Measurements from ENCODE around the gene ISCU.

The ISCU gene

DNA sequence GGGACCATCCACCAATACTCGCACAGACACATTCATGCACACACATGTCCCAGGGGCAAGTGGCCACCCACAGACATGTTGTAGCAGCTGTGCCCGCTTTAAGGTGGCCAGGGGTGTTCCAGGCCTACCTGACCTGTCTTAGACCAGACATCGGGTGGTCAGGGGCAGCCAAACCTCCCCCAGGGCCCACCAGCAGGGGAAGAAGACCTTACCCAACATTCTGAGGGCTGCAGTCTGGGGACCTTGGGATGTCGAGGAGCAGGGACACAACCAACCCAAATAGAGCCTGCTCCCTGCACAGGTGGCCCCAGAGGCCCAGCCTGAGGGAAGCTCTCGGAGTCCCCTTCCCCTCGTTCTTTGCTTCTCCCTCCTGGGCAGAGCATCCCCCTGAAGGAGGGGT, 37.1 kb downstream of the ISCU start:
- no peak for DNase-seq (ENCODE audit: low read depth)
- H3K4me3 ChIP-seq (ENCODE audit: low read depth, low read length), result no peak overlapping the region
- TF ChIP-seq, protein P1, sequence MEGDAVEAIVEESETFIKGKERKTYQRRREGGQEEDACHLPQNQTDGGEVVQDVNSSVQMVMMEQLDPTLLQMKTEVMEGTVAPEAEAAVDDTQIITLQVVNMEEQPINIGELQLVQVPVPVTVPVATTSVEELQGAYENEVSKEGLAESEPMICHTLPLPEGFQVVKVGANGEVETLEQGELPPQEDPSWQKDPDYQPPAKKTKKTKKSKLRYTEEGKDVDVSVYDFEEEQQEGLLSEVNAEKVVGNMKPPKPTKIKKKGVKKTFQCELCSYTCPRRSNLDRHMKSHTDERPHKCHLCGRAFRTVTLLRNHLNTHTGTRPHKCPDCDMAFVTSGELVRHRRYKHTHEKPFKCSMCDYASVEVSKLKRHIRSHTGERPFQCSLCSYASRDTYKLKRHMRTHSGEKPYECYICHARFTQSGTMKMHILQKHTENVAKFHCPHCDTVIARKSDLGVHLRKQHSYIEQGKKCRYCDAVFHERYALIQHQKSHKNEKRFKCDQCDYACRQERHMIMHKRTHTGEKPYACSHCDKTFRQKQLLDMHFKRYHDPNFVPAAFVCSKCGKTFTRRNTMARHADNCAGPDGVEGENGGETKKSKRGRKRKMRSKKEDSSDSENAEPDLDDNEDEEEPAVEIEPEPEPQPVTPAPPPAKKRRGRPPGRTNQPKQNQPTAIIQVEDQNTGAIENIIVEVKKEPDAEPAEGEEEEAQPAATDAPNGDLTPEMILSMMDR (conservative IDR thresholded peaks at IDR 0.05; ENCODE audit: low read depth, low read length), result no peak

- no peak overlapping the region for H3K4me3 ChIP-seq (ENCODE audit: low read depth, low read length)
- DNase-seq (ENCODE audit: low read depth), result no peak
- TF ChIP-seq, protein P1 (conservative IDR thresholded peaks at IDR 0.05; ENCODE audit: low read depth, low read length), result no peak
These were observed 37.7 kb downstream of the ISCU start for GRCh38 chr12:108599948-108600701.

DNA sequence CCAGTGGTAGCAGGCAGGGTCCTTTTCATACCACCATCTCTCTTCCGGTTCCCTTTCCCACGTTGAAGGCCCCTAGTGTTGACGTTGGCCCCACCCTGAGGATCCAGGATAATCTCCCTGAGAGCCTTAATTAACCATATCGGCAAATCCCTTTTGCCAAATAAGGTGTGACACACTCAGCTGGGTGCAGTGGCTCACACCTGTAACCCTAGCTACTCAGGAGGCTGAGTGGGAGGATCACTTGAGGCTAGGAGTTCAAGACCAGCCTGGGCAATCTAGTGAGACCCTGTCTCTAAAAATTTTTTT, 38.3 kb downstream of the ISCU start:
- H3K4me3 ChIP-seq (ENCODE audit: low read depth, low read length), result no peak overlapping the region
- TF ChIP-seq, protein P1 (conservative IDR thresholded peaks at IDR 0.05; ENCODE audit: low read depth, low read length), result no peak
- no peak for DNase-seq (ENCODE audit: low read depth)

- no peak overlapping the region for H3K4me3 ChIP-seq (ENCODE audit: low read depth, low read length)
- DNase-seq (ENCODE audit: low read depth), result no peak
- TF ChIP-seq, protein P1 (conservative IDR thresholded peaks at IDR 0.05; ENCODE audit: low read depth, low read length), result no peak
These were observed 39.9 kb downstream of the ISCU start for GRCh38 chr12:108602209-108602705.

DNA sequence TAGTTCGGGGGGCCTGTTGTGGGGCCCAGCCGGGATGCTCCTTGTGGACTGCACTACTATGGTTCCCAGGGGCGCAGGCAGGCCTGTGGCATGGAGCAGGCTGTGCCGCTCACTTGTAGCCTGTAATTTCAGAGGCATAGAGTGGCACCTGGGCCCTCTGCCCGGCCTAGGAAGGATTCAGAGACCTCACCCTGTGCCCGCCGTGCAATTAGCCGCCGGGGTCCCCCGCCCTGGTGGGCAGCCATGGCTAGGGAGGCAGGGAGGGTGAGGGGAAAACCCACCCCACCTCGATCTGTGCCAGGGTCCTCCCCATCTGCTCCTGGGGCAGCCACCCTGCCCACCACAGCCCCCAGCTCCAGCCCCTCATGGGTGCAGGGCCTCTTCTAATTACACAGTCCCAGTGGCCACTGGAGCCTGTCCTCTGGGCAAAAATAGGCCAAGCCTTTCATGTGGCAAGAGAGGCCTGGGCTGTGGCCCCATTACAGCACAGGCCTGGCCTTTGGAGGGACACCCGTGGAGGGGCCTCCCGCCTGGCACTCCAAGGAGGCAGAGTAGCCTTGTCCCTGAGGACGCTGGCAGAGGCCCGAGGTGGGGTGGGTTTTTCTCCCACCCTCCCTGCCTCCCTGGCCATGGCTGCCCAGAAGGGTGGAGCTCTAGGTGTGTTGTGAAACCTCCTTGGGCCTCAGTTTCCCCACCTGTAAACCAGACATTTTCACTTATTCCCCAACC, 40.7 kb downstream of the ISCU start:
- no peak for DNase-seq (ENCODE audit: low read depth)
- TF ChIP-seq, protein P1 (conservative IDR thresholded peaks at IDR 0.05; ENCODE audit: low read depth, low read length), result no peak
- no peak overlapping the region for H3K4me3 ChIP-seq (ENCODE audit: low read depth, low read length)

GRCh38 chr12:108603743-108604142, 41.3 kb downstream of the ISCU start:
- TF ChIP-seq, protein P1 (conservative IDR thresholded peaks at IDR 0.05; ENCODE audit: low read depth, low read length), result no peak
- H3K4me3 ChIP-seq (ENCODE audit: low read depth, low read length), result no peak overlapping the region
- DNase-seq (ENCODE audit: low read depth), result no peak

All from choroid plexus epithelial cell (primary cell).